Activated T-helper 17 cell treated with anti-CD3 and anti-CD28 coated beads, Interleukin-2, amount 50 U/mL, for 72 hours (primary cell): Measurements from ENCODE around the gene WDR31. TPM values are rescaled to one million over a fixed set of nuclear protein-coding genes. Genes with fewer than 3 reads are reported as not detected.

ENCODE experiments used
- ATAC-seq: fragments of 150-1000 bp; cut with Tn5 transposase; replicated peaks from 2 replicates; pipeline ENCODE4 v1.10.0; 2021; ENCODE audit warnings: mild to moderate bottlenecking, moderate library complexity
- H3K27ac Mint-ChIP-seq: one replicate; pipeline ENCODE4 v1.8.0; 2022; ENCODE audit warnings: mixed read lengths
- H3K27me3 Mint-ChIP-seq: one replicate; pipeline ENCODE4 v1.8.0; 2022; ENCODE audit warnings: mixed read lengths
- H3K36me3 Mint-ChIP-seq: one replicate; pipeline ENCODE4 v1.8.0; 2022; ENCODE audit warnings: low read depth, mild to moderate bottlenecking, mixed read lengths
- H3K4me1 Mint-ChIP-seq: one replicate; pipeline ENCODE4 v1.8.0; 2022; ENCODE audit warnings: mixed read lengths
- H3K4me3 Mint-ChIP-seq: one replicate; pipeline ENCODE4 v1.8.0; 2022; ENCODE audit warnings: mild to moderate bottlenecking, mixed read lengths
- H3K9me3 Mint-ChIP-seq: one replicate; pipeline ENCODE4 v1.8.0; 2022; ENCODE audit warnings: mixed read lengths
- total RNA-seq, 2 donors: library from RNA; stranded (reverse); gene quantifications; one replicate each; pipeline ENCODE4 v1.2.3, GENCODE V29; 2022

Gene WDR31
- total RNA-seq, 2 donors from 2014 or later: 1.6 to 2.2 TPM

- peaks cover 34% of the 10 kb centered on the region for H3K36me3 Mint-ChIP-seq
- no peak overlapping the region for H3K27ac Mint-ChIP-seq
- no peak for ATAC-seq
- no peak overlapping the region for H3K4me3 Mint-ChIP-seq
- H3K9me3 Mint-ChIP-seq: no peaks in the 10 kb centered on the region
- H3K27me3 Mint-ChIP-seq: peaks cover 17% of the 10 kb centered on the region
- H3K4me1 Mint-ChIP-seq: peaks cover 26% of the 10 kb centered on the region
Observed at GRCh38 chr9:113356686-113357292, 16.7 kb upstream of the WDR31 start.

DNA sequence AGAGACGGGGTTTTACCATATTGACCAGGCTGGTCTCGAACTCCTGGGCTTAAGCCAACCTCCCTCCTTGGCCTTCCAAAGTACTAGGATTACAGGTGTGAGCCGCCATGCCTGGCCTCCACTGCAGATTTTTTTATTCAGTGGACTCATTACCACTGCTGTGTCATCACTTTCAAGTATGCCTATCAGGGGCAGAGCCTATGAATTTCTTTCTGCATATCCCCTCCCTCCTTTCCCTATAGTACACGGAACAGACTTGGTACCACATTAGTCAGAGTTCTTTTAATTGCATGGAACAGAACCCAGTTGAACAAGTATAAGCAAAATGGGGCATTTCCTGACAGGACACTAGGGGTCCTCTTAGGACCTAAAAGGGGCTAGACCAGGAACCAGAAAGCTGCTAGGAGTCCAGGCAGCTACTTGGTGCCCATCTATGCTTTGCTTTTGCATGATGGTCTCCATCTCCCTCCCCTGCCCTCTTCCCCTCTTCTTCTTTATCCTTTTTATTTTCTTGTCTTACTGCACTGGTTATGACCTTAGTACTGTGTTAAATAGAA is 15.0 kb upstream of the WDR31 start:
- Mint-ChIP-seq H3K27ac (no peak overlapping the region), H3K27me3 (peaks cover 27% of the 10 kb centered on the region), H3K4me1 (peaks cover 32% of the 10 kb centered on the region), H3K4me3 (no peak overlapping the region), H3K36me3 (peaks cover 45% of the 10 kb centered on the region), H3K9me3 (no peaks in the 10 kb centered on the region)
- no peak for ATAC-seq

- Mint-ChIP-seq H3K9me3 (no peaks in the 10 kb centered on the region), H3K27me3 (peaks cover 31% of the 10 kb centered on the region), H3K4me1 (peaks cover 35% of the 10 kb centered on the region), H3K36me3 (peaks cover 40% of the 10 kb centered on the region), H3K27ac (peak overlapping the region; percentile 53), H3K4me3 (peak overlapping the region; percentile 96)
- ATAC-seq: no peak
Observed at GRCh38 chr9:113352411-113352810, 12.3 kb upstream of the WDR31 start.

DNA sequence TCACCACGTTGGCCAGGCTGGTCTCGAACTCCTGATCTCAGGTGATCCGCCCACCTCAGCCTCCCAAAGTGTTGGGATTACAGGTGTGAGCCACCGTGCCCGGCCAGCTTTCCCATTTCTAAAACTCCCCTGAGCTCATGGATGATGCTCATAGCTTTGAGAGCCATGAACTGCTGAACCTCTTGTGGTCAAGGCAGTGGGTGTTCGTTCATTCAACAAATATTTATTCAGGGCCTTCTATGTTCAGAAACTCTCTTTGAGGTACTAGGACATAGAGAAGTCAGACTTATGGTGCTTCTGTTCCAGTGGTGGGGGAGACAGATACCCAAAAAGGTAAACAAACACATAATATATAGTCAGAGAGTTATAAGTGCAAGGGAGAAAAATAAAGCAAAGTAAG is 11.9 kb upstream of the WDR31 start:
- Mint-ChIP-seq H3K27me3 (peaks cover 31% of the 10 kb centered on the region), H3K4me3 (peak overlapping the region; percentile 96), H3K36me3 (peaks cover 40% of the 10 kb centered on the region), H3K9me3 (no peaks in the 10 kb centered on the region), H3K4me1 (peaks cover 35% of the 10 kb centered on the region), H3K27ac (peak overlapping the region; percentile 53)
- no peak for ATAC-seq

GRCh38 chr9:113350937-113351336 is 10.9 kb upstream of the WDR31 start:
- Mint-ChIP-seq H3K9me3 (no peaks in the 10 kb centered on the region), H3K27me3 (peaks cover 24% of the 10 kb centered on the region), H3K4me3 (peak overlapping the region; percentile 96), H3K27ac (peak overlapping the region; percentile 90), H3K4me1 (peaks cover 28% of the 10 kb centered on the region), H3K36me3 (peaks cover 32% of the 10 kb centered on the region)
- ATAC-seq: peak; percentile 60

DNA sequence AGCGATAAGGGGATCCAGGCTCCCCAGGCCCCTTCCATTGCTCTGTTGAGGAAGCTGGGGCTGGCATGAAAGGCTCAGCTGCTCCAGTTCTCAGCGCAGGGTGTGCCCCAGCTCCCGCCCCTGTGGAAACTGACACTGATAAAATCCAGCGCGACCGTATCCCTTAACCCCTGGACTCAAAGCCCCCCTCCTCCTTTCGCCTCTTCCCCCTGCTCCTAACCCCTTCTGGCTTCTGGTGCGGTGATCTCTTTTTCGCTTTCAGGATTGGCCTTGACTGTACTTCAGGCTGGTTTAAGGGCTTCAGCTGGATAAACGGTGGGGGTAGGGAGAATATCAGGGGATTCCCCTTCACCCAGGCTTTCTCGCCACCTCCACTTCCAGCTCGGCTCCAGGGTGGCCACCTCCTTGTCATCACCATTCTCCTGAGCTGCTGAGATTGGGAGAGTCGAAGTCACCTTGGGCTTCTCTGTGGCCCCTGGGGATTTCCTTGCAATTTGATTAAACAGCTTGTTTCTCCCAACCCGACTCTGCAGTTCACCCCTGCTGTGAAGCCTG is 10.1 kb upstream of the WDR31 start:
- Mint-ChIP-seq H3K4me3 (peak overlapping the region; percentile 96), H3K9me3 (no peaks in the 10 kb centered on the region), H3K4me1 (peaks cover 35% of the 10 kb centered on the region)

GRCh38 chr9:113349445-113350094 is 9.5 kb upstream of the WDR31 start, which contains the start of gene BSPRY:
Gene BSPRY, plus strand, starts transcription at chr9:113349541. Its CDS starts 39 bp downstream, at chr9:113349580.
- Mint-ChIP-seq H3K4me3 (peak within 1 kb of the TSS; percentile 96), H3K27ac (peak within 1 kb of the TSS; percentile 90), H3K4me1 (peaks cover 37% of the 10 kb centered on the region), H3K27me3 (peaks cover 24% of the 10 kb centered on the region), H3K9me3 (no peaks in the 10 kb centered on the region), H3K36me3 (peaks cover 20% of the 10 kb centered on the region)
- ATAC-seq: peak; percentile 63

More for the DNA sequence above, 10.1 kb upstream of the WDR31 start:
- peaks cover 24% of the 10 kb centered on the region for H3K27me3 Mint-ChIP-seq
- peak; percentile 66 for ATAC-seq
- peaks cover 24% of the 10 kb centered on the region for H3K36me3 Mint-ChIP-seq
- peak overlapping the region; percentile 90 for H3K27ac Mint-ChIP-seq

GRCh38 chr9:113349066-113349444 is 9.0 kb upstream of the WDR31 start:
- Mint-ChIP-seq H3K36me3 (peaks cover 20% of the 10 kb centered on the region), H3K9me3 (no peaks in the 10 kb centered on the region), H3K4me3 (peak overlapping the region; percentile 96), H3K4me1 (peaks cover 37% of the 10 kb centered on the region), H3K27ac (no peak overlapping the region), H3K27me3 (peaks cover 24% of the 10 kb centered on the region)
- ATAC-seq: no peak

DNA sequence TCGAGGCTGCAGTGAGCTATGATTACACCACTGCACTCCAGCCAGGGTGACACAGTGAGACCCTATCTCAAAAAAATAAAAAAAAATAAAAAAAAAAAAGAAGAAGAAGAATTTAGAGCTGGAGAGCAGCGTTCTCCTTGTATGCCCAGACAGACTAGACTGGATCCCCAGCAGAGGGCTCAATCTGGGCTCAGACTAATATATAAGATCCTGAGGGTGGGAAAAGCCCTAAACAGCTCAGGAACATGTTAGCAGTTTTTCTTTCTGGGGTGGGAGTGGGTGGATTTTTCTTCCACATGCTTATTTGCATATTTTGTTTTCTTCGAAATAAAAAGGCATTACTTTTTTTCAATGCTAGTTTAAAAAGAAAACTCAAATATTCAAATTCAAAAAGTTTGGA is 8.4 kb upstream of the WDR31 start:
- H3K9me3 Mint-ChIP-seq: no peaks in the 10 kb centered on the region
- peaks cover 24% of the 10 kb centered on the region for H3K27me3 Mint-ChIP-seq
- ATAC-seq: no peak
- no peak overlapping the region for H3K27ac Mint-ChIP-seq
- H3K4me3 Mint-ChIP-seq: peak overlapping the region; percentile 96
- H3K36me3 Mint-ChIP-seq: peaks cover 20% of the 10 kb centered on the region
- H3K4me1 Mint-ChIP-seq: peaks cover 37% of the 10 kb centered on the region

DNA sequence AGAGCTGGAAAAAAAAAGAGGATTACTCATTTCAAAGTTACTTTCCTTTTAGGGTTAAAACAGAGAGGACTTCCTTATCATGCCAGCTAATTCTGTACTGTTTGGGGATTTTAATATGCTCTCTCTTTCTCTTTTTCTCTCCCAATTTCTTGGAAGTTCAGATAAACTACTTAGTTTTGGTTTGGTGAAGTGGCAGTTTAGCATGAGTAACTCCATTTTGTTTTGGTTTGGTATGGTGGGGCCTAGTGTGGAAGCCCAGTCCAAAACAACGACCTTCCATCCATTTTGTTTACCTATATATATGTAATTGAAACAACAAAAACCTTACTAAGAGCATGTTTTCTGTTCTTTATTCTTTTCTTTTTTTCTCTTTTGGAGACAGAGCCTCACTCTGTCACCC is 5.6 kb upstream of the WDR31 start:
- peak overlapping the region; percentile 14 for H3K27ac Mint-ChIP-seq
- H3K27me3 Mint-ChIP-seq: peaks cover 7% of the 10 kb centered on the region
- peaks cover 23% of the 10 kb centered on the region for H3K4me1 Mint-ChIP-seq
- peak overlapping the region; percentile 6 for H3K4me3 Mint-ChIP-seq
- peak; percentile 5 for ATAC-seq
- H3K9me3 Mint-ChIP-seq: no peaks in the 10 kb centered on the region
- peaks cover 7% of the 10 kb centered on the region for H3K36me3 Mint-ChIP-seq

DNA sequence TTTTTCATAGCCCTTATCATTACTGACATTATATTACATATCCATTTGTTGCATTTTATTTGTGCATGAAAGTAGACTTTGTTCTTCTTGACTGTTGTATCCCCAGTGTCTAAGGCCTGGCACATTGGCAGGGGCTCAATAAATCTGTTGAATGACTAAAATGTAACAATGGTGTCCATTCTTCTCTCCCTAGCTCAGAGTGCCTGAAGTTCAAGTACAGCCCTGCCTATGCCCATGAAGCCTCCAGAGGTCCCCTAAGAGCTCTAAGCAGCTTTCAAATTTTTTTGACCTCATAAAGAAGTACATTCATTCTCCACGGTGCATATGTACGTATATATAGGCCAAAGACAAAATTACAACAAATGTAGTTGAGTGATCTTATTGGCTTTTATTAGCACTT is 5.1 kb upstream of the WDR31 start:
- Mint-ChIP-seq H3K27ac (peak overlapping the region; percentile 14), H3K4me1 (peaks cover 22% of the 10 kb centered on the region), H3K36me3 (peaks cover 2% of the 10 kb centered on the region), H3K4me3 (peak overlapping the region; percentile 6), H3K27me3 (peaks cover 5% of the 10 kb centered on the region), H3K9me3 (no peaks in the 10 kb centered on the region)
- no peak for ATAC-seq

DNA sequence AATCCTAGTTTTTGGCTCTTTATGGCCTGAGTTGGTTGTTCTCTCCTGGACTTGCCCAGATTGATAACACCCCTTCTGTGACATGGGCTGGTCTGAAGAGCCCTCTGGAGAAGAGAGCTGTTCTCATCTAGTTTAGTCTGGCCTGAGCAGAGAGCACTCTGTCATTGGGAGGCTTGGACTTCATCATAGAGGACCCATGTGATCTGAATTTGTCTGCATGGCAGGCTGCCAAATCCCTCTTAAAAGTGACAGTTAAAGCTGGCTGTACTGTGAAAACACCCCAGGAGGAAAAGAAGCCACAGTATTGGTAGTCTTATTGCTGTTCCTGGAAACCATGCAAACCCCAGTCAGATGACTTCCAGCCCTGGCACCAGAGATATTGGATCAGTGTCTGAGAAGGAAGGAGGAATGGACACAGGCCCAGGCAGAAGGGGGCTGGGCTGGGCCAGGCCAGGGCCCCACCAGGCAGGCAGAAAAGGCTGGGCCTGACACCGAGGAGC is 3.7 kb upstream of the WDR31 start:
- H3K4me3 Mint-ChIP-seq: no peak overlapping the region
- H3K36me3 Mint-ChIP-seq: no peaks in the 10 kb centered on the region
- no peaks in the 10 kb centered on the region for H3K27me3 Mint-ChIP-seq
- no peaks in the 10 kb centered on the region for H3K9me3 Mint-ChIP-seq
- ATAC-seq: no peak
- peaks cover 26% of the 10 kb centered on the region for H3K4me1 Mint-ChIP-seq
- peak overlapping the region; percentile 45 for H3K27ac Mint-ChIP-seq

GRCh38 chr9:113341712-113342410 is 1.8 kb upstream of the WDR31 start:
- H3K27me3 Mint-ChIP-seq: no peaks in the 10 kb centered on the region
- H3K9me3 Mint-ChIP-seq: no peaks in the 10 kb centered on the region
- no peaks in the 10 kb centered on the region for H3K36me3 Mint-ChIP-seq
- peak overlapping the region; percentile 15 for H3K27ac Mint-ChIP-seq
- ATAC-seq: peak; percentile 23
- H3K4me1 Mint-ChIP-seq: peaks cover 26% of the 10 kb centered on the region
- peak overlapping the region; percentile 87 for H3K4me3 Mint-ChIP-seq

GRCh38 chr9:113337714-113338113 is 2.4 kb downstream of the WDR31 start:
- H3K36me3 Mint-ChIP-seq: no peaks in the 10 kb centered on the region
- no peak overlapping the region for H3K4me3 Mint-ChIP-seq
- H3K9me3 Mint-ChIP-seq: no peaks in the 10 kb centered on the region
- ATAC-seq: no peak
- peaks cover 17% of the 10 kb centered on the region for H3K4me1 Mint-ChIP-seq
- H3K27ac Mint-ChIP-seq: no peak overlapping the region
- H3K27me3 Mint-ChIP-seq: no peaks in the 10 kb centered on the region
